DOHH2 (cell line): ENCODE measurements around the gene PECR.

ENCODE experiments used
- H3F3A ChIP-seq: fragments of 200-600 bp; sonication (generic), shearing (Covaris generic); 2 replicates; pipeline ENCODE4 v1.6.0; 2016; ENCODE audit warnings: antibody characterized with exemption, mild to moderate bottlenecking; ENCODE audit not compliant: control insufficient read depth, insufficient read depth
- H3K27ac ChIP-seq: fragments of 200-600 bp; sonication (generic); 2 replicates; pipeline ENCODE4 v1.5.1; 2014; ENCODE audit warnings: low read depth, mild to moderate bottlenecking, low read length, moderate library complexity
- H3K27me3 ChIP-seq: fragments of 200-600 bp; sonication (generic); 2 replicates; pipeline ENCODE4 v1.6.1; 2014; ENCODE audit warnings: mild to moderate bottlenecking, low read length, mixed read lengths; ENCODE audit not compliant: control insufficient read depth
- H3K36me3 ChIP-seq: fragments of 200-600 bp; sonication (generic); 2 replicates; pipeline ENCODE4 v1.6.1; 2014; ENCODE audit warnings: mild to moderate bottlenecking, low read length, moderate library complexity, mixed read lengths; ENCODE audit not compliant: control insufficient read depth
- H3K4me1 ChIP-seq: fragments of 200-600 bp; sonication (generic); 2 replicates; pipeline ENCODE4 v1.6.1; 2014; ENCODE audit warnings: mild to moderate bottlenecking, low read length, mixed read lengths; ENCODE audit not compliant: control insufficient read depth
- H3K4me2 ChIP-seq: fragments of 200-600 bp; sonication (generic); 2 replicates; pipeline ENCODE4 v1.6.0; 2014; ENCODE audit warnings: mild to moderate bottlenecking, low read length, moderate library complexity
- H3K4me3 ChIP-seq: fragments of 200-600 bp; sonication (generic); 2 replicates; pipeline ENCODE4 v1.5.1; 2014; ENCODE audit warnings: mild to moderate bottlenecking, low read length, mixed read lengths
- H3K79me2 ChIP-seq: fragments of 200-600 bp; sonication (generic); 2 replicates; pipeline ENCODE4 v1.6.1; 2014; ENCODE audit warnings: mild to moderate bottlenecking, low read length, mixed read lengths; ENCODE audit not compliant: control insufficient read depth
- H3K9me2 ChIP-seq: fragments of 200-600 bp; sonication (generic); replicated peaks from 2 replicates; pipeline ENCODE4 v1.6.1; 2014; ENCODE audit warnings: mild to moderate bottlenecking, low read length, mixed read lengths; ENCODE audit not compliant: control insufficient read depth
- H3K9me3 ChIP-seq: fragments of 200-600 bp; sonication (generic); 2 replicates; pipeline ENCODE4 v1.6.1; 2014; ENCODE audit warnings: antibody characterized with exemption, low read length, mixed read lengths; ENCODE audit not compliant: control insufficient read depth, insufficient read depth
- H4K20me1 ChIP-seq: fragments of 200-600 bp; sonication (generic); 2 replicates; pipeline ENCODE4 v1.6.0; 2014; ENCODE audit warnings: low read depth, mild to moderate bottlenecking, antibody characterized with exemption, low read length, moderate library complexity; ENCODE audit not compliant: control insufficient read depth, insufficient read depth
- CTCF ChIP-seq: fragments of 200-600 bp; sonication (generic); IDR thresholded peaks from one replicate; pipeline ENCODE4 v1.5.1; 2014; ENCODE audit warnings: antibody characterized with exemption, mild to moderate bottlenecking, low read depth, low read length; ENCODE audit not compliant: poor library complexity, severe bottlenecking
- EZH2phosphoT487 ChIP-seq: fragments of 200-600 bp; sonication (generic); IDR thresholded peaks from 2 replicates; pipeline ENCODE4 v1.6.1; 2017; ENCODE audit warnings: borderline replicate concordance, mild to moderate bottlenecking, antibody characterized with exemption, low read length, moderate library complexity, mixed read lengths

PECR gene

GRCh38 chr2:216107760-216108159 lies 26.2 kb upstream of the PECR start:
- H3F3A ChIP-seq = peaks cover 29% of the 10 kb centered on the region
- peaks cover 32% of the 10 kb centered on the region for H3K4me1 ChIP-seq
- peaks cover 32% of the 10 kb centered on the region for H3K36me3 ChIP-seq
- no peak overlapping the region for H3K4me2 ChIP-seq
- H4K20me1 ChIP-seq = peaks cover 20% of the 10 kb centered on the region
- H3K27ac ChIP-seq = no peak overlapping the region
- TF ChIP-seq CTCF (no peak), EZH2phosphoT487 (no peak)
- H3K79me2 ChIP-seq = peaks cover 37% of the 10 kb centered on the region
- H3K4me3 ChIP-seq = no peak overlapping the region
- H3K9me2 ChIP-seq = no peaks in the 10 kb centered on the region
- H3K27me3 ChIP-seq = peaks cover 4% of the 10 kb centered on the region
- no peaks in the 10 kb centered on the region for H3K9me3 ChIP-seq

GRCh38 chr2:216107320-216107719 lies 25.7 kb upstream of the PECR start:
- H3K9me3 ChIP-seq = no peaks in the 10 kb centered on the region
- H3K36me3 ChIP-seq = peaks cover 28% of the 10 kb centered on the region
- peaks cover 32% of the 10 kb centered on the region for H3K79me2 ChIP-seq
- no peak overlapping the region for H3K27ac ChIP-seq
- no peak for TF ChIP-seq CTCF
- TF ChIP-seq EZH2phosphoT487 = no peak
- peaks cover 5% of the 10 kb centered on the region for H3K27me3 ChIP-seq
- H3K4me2 ChIP-seq = no peak overlapping the region
- H3K4me1 ChIP-seq = peaks cover 27% of the 10 kb centered on the region
- H3K4me3 ChIP-seq = no peak overlapping the region
- no peaks in the 10 kb centered on the region for H3K9me2 ChIP-seq
- peaks cover 24% of the 10 kb centered on the region for H3F3A ChIP-seq
- H4K20me1 ChIP-seq = peaks cover 17% of the 10 kb centered on the region

GRCh38 chr2:216104691-216105090 lies 23.1 kb upstream of the PECR start:
- Histone ChIP-seq H3K4me1 (peaks cover 6% of the 10 kb centered on the region), H3K9me3 (no peaks in the 10 kb centered on the region), H3K79me2 (peaks cover 6% of the 10 kb centered on the region), H3K9me2 (no peaks in the 10 kb centered on the region), H3K4me2 (no peak overlapping the region), H3K27ac (no peak overlapping the region), H3K27me3 (peaks cover 8% of the 10 kb centered on the region), H3F3A (0 out of 2 replicates have a peak, but pooled peaks cover under 1% of the 10 kb centered on the region), H3K4me3 (no peak overlapping the region), H3K36me3 (peaks cover 2% of the 10 kb centered on the region), H4K20me1 (no peaks in the 10 kb centered on the region)
- TF ChIP-seq CTCF = no peak
- no peak for TF ChIP-seq EZH2phosphoT487
